ENCODE data around the gene PADI4. TPM values are rescaled to one million over a fixed set of nuclear protein-coding genes. Genes with fewer than 3 reads are reported as not detected.

PADI4 gene
- total and polyA plus RNA-seq, 3 donors from 2014 or later: 0.16 to 0.32 TPM; not detected in 1

- Histone ChIP-seq H3K36me3 (ENCODE audit: low read depth, missing control alignments) (no peaks in the 10 kb centered on the region), H3K9me3 (no peaks in the 10 kb centered on the region), H3K27ac (no peak overlapping the region), H3K4me3 (no peak overlapping the region), H3K4me1 (no peaks in the 10 kb centered on the region), H3K27me3 (no peaks in the 10 kb centered on the region)
- intact Hi-C loops (cut with DNase I; ENCODE audit: low total_unique reads): no loop called here
- WGBS, 2 donors: 77 to 87% methylated on average over 3 to 5 of the region's 5 CpGs
- no peak for DNase-seq
- TF ChIP-seq, protein P1, sequence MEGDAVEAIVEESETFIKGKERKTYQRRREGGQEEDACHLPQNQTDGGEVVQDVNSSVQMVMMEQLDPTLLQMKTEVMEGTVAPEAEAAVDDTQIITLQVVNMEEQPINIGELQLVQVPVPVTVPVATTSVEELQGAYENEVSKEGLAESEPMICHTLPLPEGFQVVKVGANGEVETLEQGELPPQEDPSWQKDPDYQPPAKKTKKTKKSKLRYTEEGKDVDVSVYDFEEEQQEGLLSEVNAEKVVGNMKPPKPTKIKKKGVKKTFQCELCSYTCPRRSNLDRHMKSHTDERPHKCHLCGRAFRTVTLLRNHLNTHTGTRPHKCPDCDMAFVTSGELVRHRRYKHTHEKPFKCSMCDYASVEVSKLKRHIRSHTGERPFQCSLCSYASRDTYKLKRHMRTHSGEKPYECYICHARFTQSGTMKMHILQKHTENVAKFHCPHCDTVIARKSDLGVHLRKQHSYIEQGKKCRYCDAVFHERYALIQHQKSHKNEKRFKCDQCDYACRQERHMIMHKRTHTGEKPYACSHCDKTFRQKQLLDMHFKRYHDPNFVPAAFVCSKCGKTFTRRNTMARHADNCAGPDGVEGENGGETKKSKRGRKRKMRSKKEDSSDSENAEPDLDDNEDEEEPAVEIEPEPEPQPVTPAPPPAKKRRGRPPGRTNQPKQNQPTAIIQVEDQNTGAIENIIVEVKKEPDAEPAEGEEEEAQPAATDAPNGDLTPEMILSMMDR (IDR thresholded peaks at IDR 0.05): no peak
- TF ChIP-seq POLR2A (IDR thresholded peaks at IDR 0.05): no peak
Observed at GRCh38 chr1:17260738-17261137, 47.3 kb upstream of the PADI4 start.

GRCh38 chr1:17263936-17264335, 44.1 kb upstream of the PADI4 start:
- TF ChIP-seq, protein P1 (IDR thresholded peaks at IDR 0.05): no peak
- no peak for TF ChIP-seq POLR2A (IDR thresholded peaks at IDR 0.05)
- no peak overlapping the region for H3K27ac ChIP-seq
- H3K4me3 ChIP-seq: no peak overlapping the region
- intact Hi-C loops (cut with DNase I; ENCODE audit: low total_unique reads): no loop called here
- no peaks in the 10 kb centered on the region for H3K36me3 ChIP-seq (ENCODE audit: low read depth, missing control alignments)
- no peaks in the 10 kb centered on the region for H3K4me1 ChIP-seq
- no peak for DNase-seq
- no peaks in the 10 kb centered on the region for H3K27me3 ChIP-seq
- no peaks in the 10 kb centered on the region for H3K9me3 ChIP-seq

GRCh38 chr1:17264470-17264869, 43.5 kb upstream of the PADI4 start:
- H3K4me1 ChIP-seq: no peaks in the 10 kb centered on the region
- no peak overlapping the region for H3K4me3 ChIP-seq
- WGBS, 2 donors: 73 to 98% methylated on average over 5 of the region's 5 CpGs
- H3K27ac ChIP-seq: no peak overlapping the region
- no peaks in the 10 kb centered on the region for H3K36me3 ChIP-seq (ENCODE audit: low read depth, missing control alignments)
- no peak for DNase-seq
- no peaks in the 10 kb centered on the region for H3K9me3 ChIP-seq
- intact Hi-C loops (cut with DNase I; ENCODE audit: low total_unique reads): no loop called here
- TF ChIP-seq, protein P1 (IDR thresholded peaks at IDR 0.05): no peak
- TF ChIP-seq POLR2A (IDR thresholded peaks at IDR 0.05): no peak
- H3K27me3 ChIP-seq: no peaks in the 10 kb centered on the region

DNA sequence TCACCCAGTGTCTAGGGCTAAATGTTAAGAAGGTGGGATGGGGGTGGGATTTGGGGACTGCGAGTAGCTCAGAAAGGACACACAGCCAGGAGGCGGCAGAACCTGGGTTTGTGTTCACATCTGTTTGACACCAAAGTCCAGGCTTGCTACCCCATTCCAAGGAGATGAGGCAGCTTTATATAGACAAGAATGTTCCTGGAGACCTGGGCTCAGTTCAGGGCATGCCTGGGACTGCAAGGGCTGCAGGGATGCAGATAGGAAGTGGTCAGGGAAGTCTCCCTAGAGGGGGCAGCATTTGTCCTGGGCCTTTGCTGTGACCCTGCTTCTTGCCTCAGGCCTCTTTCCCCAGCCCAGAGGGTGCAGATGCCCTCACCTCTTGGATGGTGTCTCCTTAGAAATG, 42.8 kb upstream of the PADI4 start:
- TF ChIP-seq, protein P1 (IDR thresholded peaks at IDR 0.05): no peak
- no peak for TF ChIP-seq POLR2A (IDR thresholded peaks at IDR 0.05)
- intact Hi-C loops (cut with DNase I; ENCODE audit: low total_unique reads): no loop called here
- Histone ChIP-seq H3K4me3 (no peak overlapping the region), H3K27me3 (no peaks in the 10 kb centered on the region), H3K4me1 (no peaks in the 10 kb centered on the region), H3K36me3 (ENCODE audit: low read depth, missing control alignments) (no peaks in the 10 kb centered on the region), H3K9me3 (no peaks in the 10 kb centered on the region), H3K27ac (no peak overlapping the region)
- 91 to 93% methylated on average over 2 of the region's 2 CpGs for WGBS, 2 donors
- no peak for DNase-seq

GRCh38 chr1:17265950-17266349, 42.0 kb upstream of the PADI4 start:
- intact Hi-C loops (cut with DNase I; ENCODE audit: low total_unique reads): no loop called here
- no peaks in the 10 kb centered on the region for H3K9me3 ChIP-seq
- no peaks in the 10 kb centered on the region for H3K36me3 ChIP-seq (ENCODE audit: low read depth, missing control alignments)
- no peak overlapping the region for H3K27ac ChIP-seq
- WGBS, 2 donors: 86 to 94% methylated on average over 4 of the region's 4 CpGs
- no peak for DNase-seq
- TF ChIP-seq POLR2A (IDR thresholded peaks at IDR 0.05): no peak
- TF ChIP-seq, protein P1 (IDR thresholded peaks at IDR 0.05): no peak
- no peaks in the 10 kb centered on the region for H3K4me1 ChIP-seq
- no peak overlapping the region for H3K4me3 ChIP-seq
- H3K27me3 ChIP-seq: no peaks in the 10 kb centered on the region

Measured in testis (tissue), 3 donors.